ENCODE measurements around the gene CAPG.
"Not testable (repeated sequence)": the region's sequence is repeated elsewhere in the genome, so short reads cannot be mapped to it uniquely, and the experiment has no call there.

DNA sequence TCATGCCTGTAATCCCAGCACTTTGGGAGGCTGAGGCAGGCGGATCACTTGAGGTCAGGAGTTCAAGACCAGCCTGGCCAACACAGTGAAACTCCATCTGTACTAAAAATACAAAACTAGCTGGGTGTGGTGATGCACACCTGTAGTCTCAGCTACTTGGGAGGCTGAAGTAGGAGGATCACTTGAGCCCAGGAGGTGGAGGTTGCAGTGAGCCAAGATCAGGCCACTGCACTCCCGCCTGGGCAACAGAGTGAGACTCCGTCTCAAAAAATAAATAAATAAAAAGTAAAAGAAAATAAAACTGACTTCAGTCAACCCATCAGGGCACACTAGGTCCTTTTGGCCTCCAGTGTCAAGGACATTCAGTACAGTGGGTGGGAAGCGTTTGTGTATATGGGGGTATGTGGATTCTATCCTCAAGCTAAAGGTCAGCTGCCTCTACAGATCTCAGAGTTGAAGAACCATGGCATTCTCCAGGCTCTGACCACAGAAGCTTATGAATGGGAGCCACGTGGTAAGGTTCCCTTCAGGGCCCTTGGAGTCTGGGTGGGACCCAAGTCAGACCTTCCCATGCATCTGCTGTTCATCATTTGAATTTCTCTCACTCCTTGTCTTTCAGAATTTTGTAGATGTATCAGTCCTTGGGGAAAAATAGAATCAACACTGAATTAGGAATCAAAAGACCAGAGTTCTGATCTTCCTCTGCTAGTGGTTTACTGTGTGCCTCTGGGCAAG lies 47.3 kb downstream of the CAPG start:
- not testable (repeated sequence) for TF ChIP-seq EP300 (IDR thresholded peaks at IDR 0.05); POLR2AphosphoS2 (conservative IDR thresholded peaks at IDR 0.05; ENCODE audit: low read length)
- TF ChIP-seq, protein P1, sequence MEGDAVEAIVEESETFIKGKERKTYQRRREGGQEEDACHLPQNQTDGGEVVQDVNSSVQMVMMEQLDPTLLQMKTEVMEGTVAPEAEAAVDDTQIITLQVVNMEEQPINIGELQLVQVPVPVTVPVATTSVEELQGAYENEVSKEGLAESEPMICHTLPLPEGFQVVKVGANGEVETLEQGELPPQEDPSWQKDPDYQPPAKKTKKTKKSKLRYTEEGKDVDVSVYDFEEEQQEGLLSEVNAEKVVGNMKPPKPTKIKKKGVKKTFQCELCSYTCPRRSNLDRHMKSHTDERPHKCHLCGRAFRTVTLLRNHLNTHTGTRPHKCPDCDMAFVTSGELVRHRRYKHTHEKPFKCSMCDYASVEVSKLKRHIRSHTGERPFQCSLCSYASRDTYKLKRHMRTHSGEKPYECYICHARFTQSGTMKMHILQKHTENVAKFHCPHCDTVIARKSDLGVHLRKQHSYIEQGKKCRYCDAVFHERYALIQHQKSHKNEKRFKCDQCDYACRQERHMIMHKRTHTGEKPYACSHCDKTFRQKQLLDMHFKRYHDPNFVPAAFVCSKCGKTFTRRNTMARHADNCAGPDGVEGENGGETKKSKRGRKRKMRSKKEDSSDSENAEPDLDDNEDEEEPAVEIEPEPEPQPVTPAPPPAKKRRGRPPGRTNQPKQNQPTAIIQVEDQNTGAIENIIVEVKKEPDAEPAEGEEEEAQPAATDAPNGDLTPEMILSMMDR (IDR thresholded peaks at IDR 0.05) = not testable (repeated sequence)
